ENCODE measurements around the gene CLRN2. TPM values are rescaled to one million over a fixed set of nuclear protein-coding genes. Genes with fewer than 3 reads are reported as not detected.

CLRN2 gene
- total and polyA plus RNA-seq, 2 of the 4 experiments (the other 2 are of a cell fraction): not detected

GRCh38 chr4:17567271-17567670 lies 52.3 kb downstream of the CLRN2 start:
- no peak overlapping the region for H2BK15ac ChIP-seq (ENCODE audit: low read depth, low read length)
- WGBS, 2 experiments (ENCODE audit: extremely low coverage in 2 of 2, insufficient read length in 1 of 2): no CpG with 5 or more reads among the region's 2 CpGs
- no peaks in the 10 kb centered on the region for H3K4me1 ChIP-seq (ENCODE audit: control insufficient read depth, insufficient read depth, low read length)
- peak; percentile 72 for ATAC-seq (ENCODE audit: low read depth)
- H4K8ac ChIP-seq (ENCODE audit: low read depth in 2 of 2, low read length in 2 of 2): no peak overlapping the region
- ChIA-PET POLR2A (ENCODE audit: unreplicated experiment) (interaction anchor here (0.6 kb wide), 1 partner anchor 9 kb away, joined by 3 read pairs; no protein-coding TSS in a partner anchor), CTCF (no interaction called here)
- no peak overlapping the region for H3K27ac ChIP-seq (ENCODE audit: insufficient read depth, low read length)
- no peak for DNase-seq
- H3K14ac ChIP-seq (replicated peaks; ENCODE audit: low read depth, low read length): no peak overlapping the region
- H3K56ac ChIP-seq (ENCODE audit: extremely low read depth, insufficient read depth, low read length): no peak overlapping the region
- H4K20me1 ChIP-seq (ENCODE audit: insufficient read depth, low read length): no peaks in the 10 kb centered on the region
- H3K4me3 ChIP-seq (ENCODE audit: insufficient read depth, low read depth, low read length): no peak overlapping the region
- H2BK120ac ChIP-seq (ENCODE audit: low read depth, low read length): no peak overlapping the region
- dilution Hi-C loops (cut with HindIII; ENCODE audit: low sequenced_read_pairs, unreplicated experiment) (no loop called here), in situ Hi-C loops (cut with MboI; ENCODE audit: low sequenced_read_pairs) (no loop called here), intact Hi-C loops (cut with micrococcal nuclease) (no loop called here)
- H3K4me2 ChIP-seq (ENCODE audit: low read depth, low read length): no peak overlapping the region; the same call in 1 of the 2 replicates
- no peak overlapping the region for H2AK9ac ChIP-seq (replicated peaks; ENCODE audit: low read depth, low read length, poor library complexity)
- H3K9me1 ChIP-seq (ENCODE audit: insufficient read depth, low read length): no peaks in the 10 kb centered on the region
- no peak overlapping the region for H3K9ac ChIP-seq (ENCODE audit: low read depth, low read length)
- H3K9me3 ChIP-seq (ENCODE audit: control insufficient read depth, insufficient read depth, low read length): no peaks in the 10 kb centered on the region
- BruUV-seq (replicated peaks): no TSS peak
- no peak overlapping the region for H2BK20ac ChIP-seq (ENCODE audit: low read depth, low read length)
- H3K27me3 ChIP-seq (ENCODE audit: control insufficient read depth, insufficient read depth, low read length): peaks cover 3% of the 10 kb centered on the region; the same call in 1 of the 2 replicates
- H2AK5ac ChIP-seq (ENCODE audit: low read depth, low read length): no peak overlapping the region
- no peaks in the 10 kb centered on the region for H3K79me1 ChIP-seq (ENCODE audit: low read depth in 1 of 2, low read length in 2 of 2)
- no peak overlapping the region for H4K5ac ChIP-seq (ENCODE audit: low read depth, low read length)
- H4K91ac ChIP-seq (ENCODE audit: insufficient read depth, low read depth, low read length): no peak overlapping the region
- no peak overlapping the region for H2BK5ac ChIP-seq (ENCODE audit: low read depth, low read length, poor library complexity, severe bottlenecking)
- H3K4ac ChIP-seq (ENCODE audit: low read depth, low read length): no peak overlapping the region
- no peak overlapping the region for H2AFZ ChIP-seq (replicated peaks; ENCODE audit: low read length, poor library complexity)
- H3K23ac ChIP-seq (ENCODE audit: low read depth, low read length): no peak overlapping the region
- no peak overlapping the region for H3K18ac ChIP-seq (ENCODE audit: low read depth, low read length)
- TF ChIP-seq FOS (IDR thresholded peaks at IDR 0.05; ENCODE audit: low read depth, low read length) (no peak), USF2 (IDR thresholded peaks at IDR 0.05; ENCODE audit: low read depth, low read length) (peak; percentile 30; the same call in 1 of the 2 replicates)
- H3K36me3 ChIP-seq (ENCODE audit: control insufficient read depth, insufficient read depth, low read length): no peaks in the 10 kb centered on the region
